Ovary (tissue), 9 donors: ENCODE results near the gene MTCH2. TPM values are rescaled to one million over a fixed set of nuclear protein-coding genes. Genes with fewer than 3 reads are reported as not detected.
A peak's percentile ranks its signal among the peaks of the same experiment; 100 is the strongest.

Source experiments
- DNase-seq, 5 donors: peaks; one replicate each; pipeline ENCODE4 v3.0.0-alpha.2; 2019 to 2020
- H3K27ac ChIP-seq, 2 donors: fragments of 200-600 bp; one replicate each; pipeline versions ENCODE4 v1.5.1 to v1.8.0; 2019 to 2022
- H3K27me3 ChIP-seq: fragments of 200-600 bp; one replicate; pipeline ENCODE4 v1.8.0; 2022
- H3K36me3 ChIP-seq: fragments of 200-600 bp; sonication (generic); one replicate; pipeline ENCODE4 v1.5.1; 2019
- H3K4me1 ChIP-seq: one replicate; pipeline ENCODE4 v1.8.1; 2013; ENCODE audit warnings: mild to moderate bottlenecking, moderate library complexity; ENCODE audit not compliant: insufficient read depth
- H3K4me3 ChIP-seq: fragments of 200-600 bp; sonication (generic); one replicate; pipeline ENCODE4 v1.5.1; 2017
- H3K9me3 ChIP-seq, 2 donors: fragments of 200-600 bp in 1 of 2; sonication (generic) in 1 of 2; one replicate each; pipeline versions ENCODE4 v1.5.1 to v1.8.1; 2013 to 2019; ENCODE audit warnings: mild to moderate bottlenecking in 1 of 2, moderate library complexity in 1 of 2
- EP300 ChIP-seq: sonication (generic); formaldehyde crosslinking; IDR thresholded peaks from one replicate; pipeline ENCODE4 v1.6.1; 2017; ENCODE audit warnings: antibody characterized with exemption
- POLR2A ChIP-seq: fragments of 450-650 bp; IDR thresholded peaks from one replicate; pipeline ENCODE4 v1.6.1; 2017; ENCODE audit warnings: antibody characterized with exemption, mild to moderate bottlenecking, moderate library complexity
- WGBS, 3 donors: extraction: QIAGEN DNeasy Blood & Tissue Kit in 1 of 3; methylation state at CpG; one replicate each; pipeline versions ENCODE4 v1.1.5 to v1.1.7; 2013 to 2017; 5-methylcytosine and 5-hydroxymethylcytosine counted together
- intact Hi-C, 4 donors: fragments of 100-400 bp; cut with DNase I; formaldehyde crosslinking; loops; one replicate each; pipeline versions ENCODE4 v1.11.0 to v1.15.1; 2022 to 2023
- polyA plus RNA-seq, 2 donors: library from polyadenylated mRNA; stranded (reverse); fragments of 200-250 nt in 1 of 2; fragments of 350-450 nt in 1 of 2; fragmentation: Illumina TruSeq in 1 of 2; extraction: RNeasy Lipid Tissue Mini Kit (QIAGEN cat#74804) in 1 of 2; gene quantifications; one replicate each; pipeline ENCODE4 v1.2.3, GENCODE V29; 2013 to 2014
- total RNA-seq, 7 donors: library from RNA; depleted of rRNA in 2 of 7; stranded (reverse); fragments of >200 nt in 2 of 7; fragmentation: NEBNext Ultra II Directional in 3 of 7; extraction: Animal tissue kit (Norgen Biotek cat#: 25700) in 3 of 7; gene quantifications; one replicate each; pipeline versions ENCODE4 v1.1.0 to v1.2.4, GENCODE V29; 2016 to 2023
- TF ChIP-seq, protein P1 (sequence below), 3 donors: fragments of 450-650 bp in 2 of 3; fragments of 200-600 bp in 1 of 3; IDR thresholded peaks; one replicate each; pipeline versions ENCODE4 v1.5.1 to v1.8.0; 2016 to 2022; ENCODE audit warnings: antibody characterized with exemption in 3 of 3, mild to moderate bottlenecking in 1 of 3
- donor health status: DM: no; HTN: no; CAD: no; lungs with moderate emphysema.
- donor health status: DM: no; HTN: no; CAD: no.
- donor health status: Bipolar disorder and iron deficiency.
- donor health status: DM: yes; HTN: yes; CAD: no.
- donor health status: DM: no; HTN: no; CAD: no.
- donor health status: DM: yes; HTN: yes; CAD: no.

Gene MTCH2
- total and polyA plus RNA-seq, 9 donors: 13.0 to 51.2 (median 38.8) TPM

DNA sequence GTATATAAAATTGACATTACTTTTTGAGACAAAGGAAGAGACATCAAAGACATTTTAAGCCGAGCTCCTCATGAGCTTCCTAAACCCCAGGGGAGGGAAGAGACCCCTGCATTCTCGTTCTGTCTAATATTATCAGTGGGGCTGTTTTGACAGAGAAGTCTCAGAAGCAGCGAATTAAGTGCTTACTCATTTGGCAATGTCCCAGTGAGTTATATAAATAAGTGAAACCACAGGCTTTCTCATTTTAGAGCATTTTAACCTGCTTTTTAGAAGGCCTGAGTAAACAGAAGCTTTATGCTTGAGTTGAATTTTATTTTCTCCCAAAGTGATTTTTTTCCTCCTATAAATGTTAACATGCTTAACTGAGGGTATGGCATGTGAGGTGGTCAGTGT lies 24.9 kb downstream of the MTCH2 start:
- H3K9me3 ChIP-seq: no peaks in the 10 kb centered on the region
- intact Hi-C loops: loop anchor here in 3 of 4 donors (10.0 kb wide), 1 partner anchor 243 kb away; the partner anchor contains the start of gene SPI1 (in 3 of the 3)
- DNase-seq: no peak

DNA sequence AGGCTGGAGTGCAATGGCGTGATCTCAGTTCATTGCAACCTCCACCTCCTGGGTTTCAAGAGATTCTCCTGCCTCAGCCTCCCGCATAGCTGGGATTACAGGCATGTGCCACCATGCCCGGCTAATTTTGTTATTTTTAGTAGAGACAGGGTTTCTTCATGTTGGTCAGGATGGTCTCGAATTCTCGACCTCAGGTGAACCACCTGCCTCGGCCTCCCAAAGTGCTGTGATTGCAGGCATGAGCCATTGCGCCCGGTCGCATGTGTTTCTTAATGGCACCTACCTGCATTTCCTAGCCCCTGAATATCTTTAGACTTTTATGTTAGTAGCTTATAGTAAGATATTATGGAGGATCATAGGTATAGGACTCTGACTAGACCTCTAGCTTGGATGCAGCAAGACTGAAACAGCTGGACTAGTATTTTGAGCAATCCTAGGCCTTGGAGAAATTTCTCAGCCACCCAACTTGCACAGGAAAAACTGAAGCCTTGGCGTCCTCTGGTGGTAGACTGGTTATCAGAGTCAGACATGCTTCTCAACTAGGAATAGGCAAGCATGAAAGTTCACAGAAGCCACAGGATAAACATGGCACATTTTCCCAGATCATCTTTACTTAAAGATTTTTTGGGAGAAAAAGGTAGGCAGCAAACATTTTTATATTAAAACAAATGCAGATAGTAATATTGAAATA lies 25.5 kb downstream of the MTCH2 start:
- WGBS, 3 donors: 76 to 81% (median 78%) methylated on average over 10 of the region's 10 CpGs
- peak in 4 of 5 donors; percentile 62 to 76 (median 68) for DNase-seq
- Histone ChIP-seq H3K4me1 (peaks cover 2% of the 10 kb centered on the region), H3K36me3 (no peaks in the 10 kb centered on the region), H3K9me3 (no peaks in the 10 kb centered on the region), H3K27me3 (no peaks in the 10 kb centered on the region), H3K27ac (peak overlapping the region in 1 of 2 donors; percentile 36), H3K4me3 (no peak overlapping the region)
- TF ChIP-seq POLR2A (no peak), EP300 (no peak)
- TF ChIP-seq, protein P1, sequence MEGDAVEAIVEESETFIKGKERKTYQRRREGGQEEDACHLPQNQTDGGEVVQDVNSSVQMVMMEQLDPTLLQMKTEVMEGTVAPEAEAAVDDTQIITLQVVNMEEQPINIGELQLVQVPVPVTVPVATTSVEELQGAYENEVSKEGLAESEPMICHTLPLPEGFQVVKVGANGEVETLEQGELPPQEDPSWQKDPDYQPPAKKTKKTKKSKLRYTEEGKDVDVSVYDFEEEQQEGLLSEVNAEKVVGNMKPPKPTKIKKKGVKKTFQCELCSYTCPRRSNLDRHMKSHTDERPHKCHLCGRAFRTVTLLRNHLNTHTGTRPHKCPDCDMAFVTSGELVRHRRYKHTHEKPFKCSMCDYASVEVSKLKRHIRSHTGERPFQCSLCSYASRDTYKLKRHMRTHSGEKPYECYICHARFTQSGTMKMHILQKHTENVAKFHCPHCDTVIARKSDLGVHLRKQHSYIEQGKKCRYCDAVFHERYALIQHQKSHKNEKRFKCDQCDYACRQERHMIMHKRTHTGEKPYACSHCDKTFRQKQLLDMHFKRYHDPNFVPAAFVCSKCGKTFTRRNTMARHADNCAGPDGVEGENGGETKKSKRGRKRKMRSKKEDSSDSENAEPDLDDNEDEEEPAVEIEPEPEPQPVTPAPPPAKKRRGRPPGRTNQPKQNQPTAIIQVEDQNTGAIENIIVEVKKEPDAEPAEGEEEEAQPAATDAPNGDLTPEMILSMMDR (IDR thresholded peaks at IDR 0.05): peak; percentile 61 to 87 (median 64)
- intact Hi-C loops: loop anchor here in 3 of 4 donors (10.0 kb wide), 1 partner anchor 242 kb away; the partner anchor contains the start of gene SPI1 (in 3 of the 3)

More for the DNA sequence above, 24.9 kb downstream of the MTCH2 start:
- Histone ChIP-seq H3K36me3 (no peaks in the 10 kb centered on the region), H3K4me3 (no peak overlapping the region), H3K4me1 (peaks cover 2% of the 10 kb centered on the region), H3K27me3 (no peaks in the 10 kb centered on the region), H3K27ac (peak overlapping the region in 1 of 2 donors; percentile 36)
- WGBS, 3 donors: 6 to 23% (median 11%) methylated on average over 3 of the region's 3 CpGs
- TF ChIP-seq, protein P1 (IDR thresholded peaks at IDR 0.05): no peak
- TF ChIP-seq POLR2A (no peak), EP300 (no peak)

DNA sequence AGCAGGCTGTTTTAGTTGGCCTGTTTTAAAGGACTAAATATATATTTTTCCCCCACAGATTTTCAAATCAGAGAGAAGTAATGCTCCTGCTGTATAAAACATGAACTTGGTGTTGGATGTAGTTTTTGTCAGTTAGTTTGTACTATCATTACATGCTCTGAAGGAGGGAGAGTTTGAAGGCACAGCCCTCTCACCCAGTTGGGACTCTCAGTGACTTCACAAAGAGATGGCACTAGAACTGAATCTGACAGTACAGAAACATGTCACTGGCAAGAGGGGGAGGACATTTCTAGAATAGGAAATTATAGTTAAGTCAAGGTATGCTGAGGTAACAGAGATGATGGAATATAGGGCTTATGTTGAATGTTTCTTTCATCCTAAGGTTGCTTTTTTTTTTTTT lies 27.1 kb downstream of the MTCH2 start:
- no peaks in the 10 kb centered on the region for H3K9me3 ChIP-seq
- TF ChIP-seq EP300 (no peak), POLR2A (no peak)
- TF ChIP-seq, protein P1 (IDR thresholded peaks at IDR 0.05): no peak
- no peak for DNase-seq
- intact Hi-C loops: loop anchor here in 3 of 4 donors (10.0 kb wide), 1 partner anchor 240 kb away; the partner anchor contains the start of gene SPI1 (in 3 of the 3)
- H3K27me3 ChIP-seq: no peaks in the 10 kb centered on the region
- H3K4me3 ChIP-seq: no peak overlapping the region
- H3K36me3 ChIP-seq: no peaks in the 10 kb centered on the region
- peaks cover 2% of the 10 kb centered on the region for H3K4me1 ChIP-seq
- H3K27ac ChIP-seq: no peak overlapping the region

DNA sequence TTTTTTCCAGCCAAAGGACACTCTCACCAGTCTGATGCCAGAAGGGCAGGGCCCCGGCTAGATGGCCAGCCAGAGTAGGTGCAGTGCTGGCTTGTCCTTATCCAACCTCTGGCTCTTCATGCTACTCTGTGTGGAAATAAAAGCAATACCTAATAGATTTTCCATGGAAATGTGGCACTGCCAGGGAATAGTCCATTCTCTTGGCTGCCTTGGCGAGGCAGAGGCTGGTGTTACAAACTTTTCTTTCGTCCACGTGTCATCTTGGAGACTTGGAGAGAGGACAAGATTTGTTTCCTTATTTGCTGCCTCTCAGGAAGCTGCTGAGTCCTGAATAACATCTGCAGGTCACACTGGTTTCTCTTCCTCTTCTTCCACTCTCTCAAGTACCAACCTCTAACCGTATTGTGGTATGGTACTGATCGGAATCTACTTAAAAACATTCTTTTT lies 31.0 kb downstream of the MTCH2 start:
- Histone ChIP-seq H3K36me3 (no peaks in the 10 kb centered on the region), H3K9me3 (no peaks in the 10 kb centered on the region), H3K4me3 (no peak overlapping the region), H3K27ac (no peak overlapping the region), H3K27me3 (no peaks in the 10 kb centered on the region), H3K4me1 (no peaks in the 10 kb centered on the region)
- intact Hi-C loops: loop anchor here in 3 of 4 donors (10.0 kb wide), 1 partner anchor 237 kb away; the partner anchor contains the start of gene SPI1 (in 3 of the 3)
- no peak for DNase-seq
- 82 to 84% (median 84%) methylated on average over 6 of the region's 6 CpGs for WGBS, 3 donors
- no peak for TF ChIP-seq EP300
- TF ChIP-seq, protein P1 (IDR thresholded peaks at IDR 0.05): no peak
- no peak for TF ChIP-seq POLR2A
